Adipose tissue (tissue), 3 donors: ENCODE data around the gene AGAP9. TPM values are rescaled to one million over a fixed set of nuclear protein-coding genes. Genes with fewer than 3 reads are reported as not detected.
"Not testable (repeated sequence)": the region's sequence is repeated elsewhere in the genome, so short reads cannot be mapped to it uniquely, and the experiment has no call there.

Source experiments
- H3K27ac ChIP-seq: one replicate; pipeline ENCODE4 v1.5.1; 2013; ENCODE audit warnings: low read depth, low read length
- WGBS, 3 donors: extraction: QIAGEN DNeasy Blood & Tissue Kit; methylation state at CpG; one replicate each; pipeline ENCODE4 v1.1.7; 2013; 5-methylcytosine and 5-hydroxymethylcytosine counted together
- polyA plus RNA-seq, 3 donors: library from polyadenylated mRNA; stranded (reverse); fragments of 200-250 nt; gene quantifications; one replicate each; pipeline ENCODE4 v1.2.3, GENCODE V29; 2013
- donor health status: healthy with polysubstance abuse.
- donor health status: Bipolar disorder and iron deficiency.
- donor health status: healthy.

The AGAP9 gene
- polyA plus RNA-seq, 3 donors: 3.4 to 6.1 (median 5.5) TPM

- not testable (repeated sequence) for H3K27ac ChIP-seq
- WGBS, 3 donors: 14 to 37% (median 29%) methylated on average over 1 of the region's 6 CpGs
Measured at GRCh38 chr10:47494226-47494625, 29.2 kb downstream of the AGAP9 start.

- 80 to 100% (median 94%) methylated on average over 1 to 6 of the region's 9 CpGs for WGBS, 3 donors
- H3K27ac ChIP-seq: not testable (repeated sequence)
Measured at GRCh38 chr10:47491600-47491999, 31.8 kb downstream of the AGAP9 start, which contains the start of gene FAM25G. Gene FAM25G (minus strand): TSS chr10:47491700. CDS start chr10:47491674, 26 bp downstream.

DNA sequence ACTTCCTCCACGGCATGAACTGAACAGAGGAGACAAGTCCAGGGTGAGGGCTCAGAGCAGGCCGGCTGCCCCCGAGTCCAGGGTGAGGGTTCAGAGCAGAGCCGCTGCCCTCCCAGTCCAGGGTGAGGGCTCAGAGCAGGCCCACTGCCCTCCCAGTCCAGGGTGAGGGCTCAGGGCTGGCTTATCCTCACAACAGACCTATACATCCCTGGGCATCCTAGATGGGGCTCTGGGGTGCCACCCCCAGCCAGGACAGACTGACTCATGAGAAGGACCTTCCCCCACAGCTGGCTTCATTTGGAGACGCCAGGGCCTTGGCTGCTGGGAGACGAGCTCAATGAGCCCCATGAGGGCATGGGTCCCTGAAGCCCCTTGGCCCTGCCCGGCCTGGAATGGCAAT, 33.8 kb downstream of the AGAP9 start:
- not testable (repeated sequence) for H3K27ac ChIP-seq
- 89 to 100% (median 100%) methylated on average over 1 to 2 of the region's 7 CpGs for WGBS, 3 donors

DNA sequence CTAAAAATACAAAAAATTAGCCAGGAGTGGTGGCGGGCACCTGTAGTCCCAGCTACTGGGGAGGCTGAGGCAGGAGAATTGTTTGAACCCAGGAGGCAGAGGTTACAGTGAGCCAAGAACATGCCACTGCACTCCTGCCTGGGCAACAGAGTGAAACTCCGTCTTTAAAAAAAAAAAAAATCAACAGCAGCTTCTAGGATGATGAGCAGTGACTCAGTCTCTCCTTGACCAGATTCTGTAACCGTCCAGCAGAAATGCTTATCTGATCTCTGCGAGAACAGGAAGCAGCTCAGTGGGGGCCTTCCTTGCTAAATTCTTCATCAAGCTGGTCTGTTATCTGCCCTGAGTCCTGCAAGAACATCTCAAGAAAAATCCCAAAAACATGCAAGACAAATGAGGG, 37.5 kb downstream of the AGAP9 start:
- not testable (repeated sequence) for H3K27ac ChIP-seq
- WGBS, 3 donors: 34 to 80% (median 67%) methylated on average over 1 to 2 of the region's 4 CpGs

GRCh38 chr10:47484786-47485185, 38.7 kb downstream of the AGAP9 start:
- H3K27ac ChIP-seq: not testable (repeated sequence)
- WGBS, 3 donors: 86 to 96% (median 90%) methylated on average over 11 of the region's 11 CpGs

DNA sequence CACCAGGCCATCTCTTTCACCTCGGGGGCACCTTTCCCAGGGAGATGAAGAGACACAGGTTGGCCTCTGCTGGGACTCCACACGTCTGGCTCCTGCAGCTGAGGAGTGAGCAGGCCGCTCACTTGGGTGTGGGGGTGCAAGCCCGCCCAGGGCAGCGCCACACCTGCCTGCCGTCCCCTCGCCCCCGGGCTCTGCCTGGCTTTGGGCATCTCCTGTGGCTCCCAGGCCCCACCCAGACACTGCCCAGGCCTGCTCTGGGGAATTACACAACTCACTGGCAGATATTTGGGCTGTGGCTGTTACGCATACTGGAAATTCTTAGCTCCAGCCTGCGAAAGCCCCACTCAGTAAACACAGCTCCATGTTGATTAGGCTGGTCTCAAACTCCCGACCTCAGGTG, 39.5 kb downstream of the AGAP9 start, which contains the start of gene ANXA8:
ANXA8 (minus strand) TSS at position 193 of the 400 bp plus-strand sequence; CDS start at position 11, 182 bp downstream.
- WGBS, 3 donors: 79 to 84% (median 81%) methylated on average over 8 of the region's 11 CpGs
- not testable (repeated sequence) for H3K27ac ChIP-seq

DNA sequence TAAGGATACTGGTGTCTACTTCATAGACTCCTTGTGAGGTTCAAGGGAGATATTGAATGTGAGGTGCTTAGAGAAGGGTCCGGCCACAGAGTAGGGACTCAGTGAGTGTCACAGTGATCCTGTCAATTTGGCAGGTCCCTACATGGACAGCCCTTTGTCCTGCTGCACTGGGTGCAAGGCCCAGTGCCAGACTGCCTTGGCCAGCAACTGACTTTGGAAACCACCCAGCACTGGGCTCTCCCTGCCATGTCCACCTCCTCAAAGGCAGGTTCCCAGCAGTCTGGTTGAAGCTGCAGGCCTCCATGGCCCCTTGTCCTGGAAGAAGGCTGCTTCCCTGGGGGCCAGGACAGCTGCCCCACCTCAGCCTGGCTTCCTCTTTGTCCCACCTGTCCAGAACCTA, 41.1 kb downstream of the AGAP9 start:
- H3K27ac ChIP-seq: not testable (repeated sequence)
- no CpG with 5 or more reads among the region's 1 CpG for WGBS, 3 donors

GRCh38 chr10:47481768-47482181, 41.7 kb downstream of the AGAP9 start:
- not testable (repeated sequence) for H3K27ac ChIP-seq
- WGBS, 3 donors: 78 to 87% (median 85%) methylated on average over 5 of the region's 6 CpGs

DNA sequence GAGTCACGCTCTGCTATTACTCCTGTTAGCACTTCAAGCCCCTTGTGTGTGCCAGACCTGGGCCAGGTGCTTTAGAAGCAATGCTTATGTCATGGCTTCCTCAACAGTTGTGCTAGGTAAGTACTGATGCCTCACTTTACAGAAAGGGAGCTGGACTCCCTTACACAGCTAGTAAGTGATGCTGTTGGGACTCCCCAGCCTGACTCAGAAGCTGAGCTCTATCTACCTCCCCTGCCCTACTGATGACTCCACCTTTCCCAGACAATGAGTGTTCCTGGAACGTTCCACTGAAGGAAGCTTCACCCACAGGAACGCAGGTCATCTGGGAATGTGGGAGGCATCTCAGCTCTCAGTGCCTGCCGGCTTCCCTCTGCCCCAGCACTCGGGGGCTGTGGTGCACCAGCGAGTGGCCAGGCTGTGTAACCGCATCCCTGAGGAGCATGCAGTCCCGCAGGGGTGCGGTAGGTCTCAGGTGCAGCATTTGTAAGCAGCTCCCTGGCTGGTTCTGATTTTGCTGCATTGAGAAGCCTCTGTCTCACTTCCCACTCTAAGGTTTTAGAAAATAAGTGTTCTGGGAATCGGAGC, 42.2 kb downstream of the AGAP9 start:
- WGBS, 3 donors: 62 to 80% (median 65%) methylated on average over 6 to 8 of the region's 10 CpGs
- not testable (repeated sequence) for H3K27ac ChIP-seq

GRCh38 chr10:47480133-47480532, 43.3 kb downstream of the AGAP9 start:
- H3K27ac ChIP-seq: not testable (repeated sequence)
- no CpG with 5 or more reads among the region's 3 CpGs for WGBS, 3 donors

DNA sequence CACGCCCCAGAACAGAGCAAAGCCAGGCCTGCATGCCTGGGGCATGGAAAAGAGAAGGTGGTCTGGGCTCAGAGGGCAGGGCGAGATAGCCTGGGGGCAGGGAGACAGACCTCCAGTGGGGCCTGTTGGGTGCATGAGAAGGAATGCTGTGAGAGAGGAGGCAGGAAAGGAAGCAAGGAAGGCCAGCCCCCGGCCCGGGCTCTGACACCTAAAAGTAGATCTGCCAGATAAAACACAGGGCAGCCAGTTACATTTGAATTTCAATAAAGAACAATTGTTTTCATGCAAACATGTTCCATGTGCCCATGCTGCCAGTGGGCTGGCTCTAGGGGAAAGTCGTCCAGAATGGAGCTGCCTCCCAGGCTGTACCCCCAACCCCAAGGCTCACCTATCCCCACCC, 45.3 kb downstream of the AGAP9 start:
- H3K27ac ChIP-seq: not testable (repeated sequence)
- WGBS, 3 donors: 39 to 90% (median 72%) methylated on average over 2 to 4 of the region's 5 CpGs

- 93 to 97% (median 94%) methylated on average over 6 to 9 of the region's 11 CpGs for WGBS, 3 donors
- not testable (repeated sequence) for H3K27ac ChIP-seq
Measured at GRCh38 chr10:47477078-47477477, 46.4 kb downstream of the AGAP9 start.

DNA sequence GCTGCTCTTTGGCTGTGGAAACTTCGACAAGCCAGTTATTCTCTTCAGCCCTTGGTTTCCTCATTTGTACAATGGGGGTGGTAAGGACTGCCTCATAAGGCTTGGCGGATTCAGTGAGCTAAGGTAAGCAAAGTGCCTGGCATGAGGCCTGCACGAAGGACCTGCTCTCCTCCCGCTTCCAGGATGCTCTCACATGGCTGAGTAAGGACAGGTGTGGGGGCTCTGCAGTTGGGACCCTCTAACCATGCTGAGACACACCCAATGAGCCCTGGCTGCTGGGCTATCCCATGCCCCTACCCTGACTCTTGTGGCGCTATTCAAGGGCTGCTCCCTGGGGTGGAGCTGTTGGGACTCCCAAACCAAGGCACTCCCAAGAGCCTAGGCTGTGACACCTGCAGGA, 48.3 kb downstream of the AGAP9 start:
- not testable (repeated sequence) for H3K27ac ChIP-seq
- 82 to 88% (median 86%) methylated on average over 5 of the region's 5 CpGs for WGBS, 3 donors

DNA sequence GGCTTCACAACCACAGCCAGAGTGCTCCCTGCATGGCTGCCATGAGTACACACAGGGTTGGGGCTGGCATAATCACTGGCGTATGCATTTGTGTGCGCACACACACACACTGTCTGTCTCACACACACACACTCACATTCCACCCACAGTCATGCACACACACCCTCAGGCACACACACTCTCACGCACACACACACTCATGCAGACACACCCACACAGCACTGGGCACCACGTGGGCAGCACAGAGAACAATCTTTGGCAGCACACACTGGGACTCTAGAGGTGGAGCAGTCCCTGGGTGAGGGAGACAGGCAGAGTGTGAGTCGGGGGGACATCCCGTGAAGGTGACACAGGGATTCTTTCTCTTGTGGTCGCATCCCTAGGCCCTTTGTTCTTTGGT, 49.9 kb downstream of the AGAP9 start:
- not testable (repeated sequence) for H3K27ac ChIP-seq

DNA sequence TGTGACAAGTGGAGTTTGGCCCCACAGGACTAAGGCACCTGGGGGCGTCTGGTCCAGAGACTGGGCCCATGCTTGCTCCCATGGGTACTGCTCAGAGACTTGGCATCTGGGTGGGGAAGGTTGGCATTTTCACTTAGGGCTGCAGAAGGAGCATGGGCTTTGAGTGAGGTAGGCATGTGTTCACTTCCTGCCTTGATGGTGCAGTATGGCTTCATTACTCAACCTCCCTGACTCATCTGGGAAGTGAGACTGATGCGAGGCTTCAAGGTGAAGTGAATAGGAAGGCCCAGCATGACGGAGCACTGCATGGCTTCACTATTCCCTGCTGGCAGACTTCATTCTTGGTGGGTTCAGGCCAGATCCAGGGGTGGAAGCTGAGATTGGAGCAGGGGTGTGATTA, 50.8 kb downstream of the AGAP9 start:
- WGBS, 3 donors: 67 to 79% methylated on average over 1 of the region's 3 CpGs; no CpG with 5 or more reads in 1 of the 3 donors

More for the DNA sequence above, 49.9 kb downstream of the AGAP9 start:
- WGBS, 3 donors: no CpG with 5 or more reads among the region's 7 CpGs

GRCh38 chr10:47472072-47472471, 51.4 kb downstream of the AGAP9 start:
- not testable (repeated sequence) for H3K27ac ChIP-seq
- WGBS, 3 donors: no CpG with 5 or more reads among the region's 5 CpGs

More for the DNA sequence above, 50.8 kb downstream of the AGAP9 start:
- not testable (repeated sequence) for H3K27ac ChIP-seq

GRCh38 chr10:47468731-47469528, 54.5 kb downstream of the AGAP9 start:
- 87 to 91% (median 89%) methylated on average over 12 to 15 of the region's 20 CpGs for WGBS, 3 donors

DNA sequence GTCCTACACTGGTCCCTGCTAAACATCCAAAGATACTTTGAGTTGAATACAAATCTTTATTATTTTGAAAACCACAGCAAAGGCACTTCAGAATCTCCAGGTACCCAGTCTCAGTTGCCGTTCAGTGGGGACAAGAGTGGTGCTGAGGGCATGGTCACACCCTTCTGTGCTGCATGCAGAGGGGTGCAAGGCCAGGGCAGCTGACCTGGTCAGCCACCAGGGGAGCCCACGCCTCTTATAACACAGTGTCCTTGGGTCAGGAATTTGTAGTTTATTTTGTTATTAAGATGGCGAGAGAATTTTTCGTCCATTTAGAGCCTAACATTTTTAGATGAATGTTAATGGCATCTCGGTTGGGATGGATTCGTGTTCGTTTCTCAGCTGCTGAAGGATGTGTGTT, 55.5 kb downstream of the AGAP9 start:
- H3K27ac ChIP-seq: not testable (repeated sequence)
- WGBS, 3 donors: 83 to 92% (median 92%) methylated on average over 4 to 5 of the region's 7 CpGs

More at GRCh38 chr10:47468731-47469528, 54.5 kb downstream of the AGAP9 start:
- H3K27ac ChIP-seq: not testable (repeated sequence)

GRCh38 chr10:47467458-47467857, 56.0 kb downstream of the AGAP9 start:
- not testable (repeated sequence) for H3K27ac ChIP-seq
- WGBS, 3 donors: 83 to 96% (median 94%) methylated on average over 3 to 4 of the region's 5 CpGs
